ENCODE data around the gene SLIT3. TPM values are rescaled to one million over a fixed set of nuclear protein-coding genes. Genes with fewer than 3 reads are reported as not detected.

The SLIT3 gene
- total and polyA plus RNA-seq, 2 experiments from 2014 or later = 0.59 to 0.71 TPM

DNA sequence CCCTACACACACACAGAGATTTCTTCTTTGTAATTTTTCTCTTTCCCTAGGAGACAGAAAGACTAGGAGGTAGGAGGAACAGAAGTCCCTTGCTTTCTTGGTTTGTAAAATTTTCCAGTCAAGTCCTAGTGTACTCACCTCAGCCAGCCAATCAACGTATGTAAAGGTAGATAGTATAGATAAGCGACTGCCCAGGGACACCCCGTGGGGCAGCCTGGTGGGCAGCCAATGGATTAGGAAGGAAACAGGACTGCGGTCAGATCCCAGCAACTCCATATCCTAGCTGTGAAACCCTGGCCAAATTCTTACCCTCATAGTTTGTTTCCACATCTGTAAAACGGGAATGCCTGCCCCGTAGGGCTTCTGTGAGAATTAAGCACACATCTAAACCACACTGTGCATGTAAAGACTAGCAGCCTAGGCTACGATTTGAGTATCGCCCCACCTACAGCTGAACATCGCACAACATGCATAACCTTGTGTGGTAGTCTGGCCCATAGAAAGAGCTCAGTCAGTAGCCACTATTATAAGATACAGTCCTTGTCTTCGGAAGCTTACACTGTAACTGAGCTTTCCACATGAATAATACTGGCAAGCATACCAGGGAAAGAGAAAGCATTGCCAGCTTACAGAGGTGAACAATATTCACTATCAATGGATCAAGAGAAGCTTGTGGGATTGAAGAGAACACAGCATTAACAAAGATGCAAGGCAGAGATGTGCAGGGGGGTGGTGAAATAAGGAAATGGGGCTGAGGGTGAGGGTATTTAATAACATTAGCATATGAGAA is 368.3 kb downstream of the SLIT3 start:
- TF ChIP-seq, protein P1, sequence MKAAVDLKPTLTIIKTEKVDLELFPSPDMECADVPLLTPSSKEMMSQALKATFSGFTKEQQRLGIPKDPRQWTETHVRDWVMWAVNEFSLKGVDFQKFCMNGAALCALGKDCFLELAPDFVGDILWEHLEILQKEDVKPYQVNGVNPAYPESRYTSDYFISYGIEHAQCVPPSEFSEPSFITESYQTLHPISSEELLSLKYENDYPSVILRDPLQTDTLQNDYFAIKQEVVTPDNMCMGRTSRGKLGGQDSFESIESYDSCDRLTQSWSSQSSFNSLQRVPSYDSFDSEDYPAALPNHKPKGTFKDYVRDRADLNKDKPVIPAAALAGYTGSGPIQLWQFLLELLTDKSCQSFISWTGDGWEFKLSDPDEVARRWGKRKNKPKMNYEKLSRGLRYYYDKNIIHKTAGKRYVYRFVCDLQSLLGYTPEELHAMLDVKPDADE (IDR thresholded peaks at IDR 0.05) = no peak
- TF ChIP-seq ZNF331 (CRISPR knock-in tag; IDR thresholded peaks at IDR 0.05; ENCODE audit: low read depth) (no peak), POLR2AphosphoS5 (IDR thresholded peaks at IDR 0.05; ENCODE audit: low read depth) (no peak), CREB1 (CRISPR knock-in tag; IDR thresholded peaks at IDR 0.05; ENCODE audit: low read depth) (no peak), JUNB (IDR thresholded peaks at IDR 0.05; ENCODE audit: unreplicated experiment) (no peak), STAT1 (IDR thresholded peaks at IDR 0.05; ENCODE audit: unreplicated experiment) (no peak), NANOG (IDR thresholded peaks at IDR 0.05; ENCODE audit: borderline replicate concordance) (no peak), EZH2phosphoT487 (IDR thresholded peaks at IDR 0.05; ENCODE audit: unreplicated experiment) (no peak), ZNF114 (CRISPR knock-in tag; IDR thresholded peaks at IDR 0.05) (no peak), EZH2 (IDR thresholded peaks at IDR 0.05; ENCODE audit: low read depth, unreplicated experiment) (no peak)
- TF ChIP-seq, protein P2, sequence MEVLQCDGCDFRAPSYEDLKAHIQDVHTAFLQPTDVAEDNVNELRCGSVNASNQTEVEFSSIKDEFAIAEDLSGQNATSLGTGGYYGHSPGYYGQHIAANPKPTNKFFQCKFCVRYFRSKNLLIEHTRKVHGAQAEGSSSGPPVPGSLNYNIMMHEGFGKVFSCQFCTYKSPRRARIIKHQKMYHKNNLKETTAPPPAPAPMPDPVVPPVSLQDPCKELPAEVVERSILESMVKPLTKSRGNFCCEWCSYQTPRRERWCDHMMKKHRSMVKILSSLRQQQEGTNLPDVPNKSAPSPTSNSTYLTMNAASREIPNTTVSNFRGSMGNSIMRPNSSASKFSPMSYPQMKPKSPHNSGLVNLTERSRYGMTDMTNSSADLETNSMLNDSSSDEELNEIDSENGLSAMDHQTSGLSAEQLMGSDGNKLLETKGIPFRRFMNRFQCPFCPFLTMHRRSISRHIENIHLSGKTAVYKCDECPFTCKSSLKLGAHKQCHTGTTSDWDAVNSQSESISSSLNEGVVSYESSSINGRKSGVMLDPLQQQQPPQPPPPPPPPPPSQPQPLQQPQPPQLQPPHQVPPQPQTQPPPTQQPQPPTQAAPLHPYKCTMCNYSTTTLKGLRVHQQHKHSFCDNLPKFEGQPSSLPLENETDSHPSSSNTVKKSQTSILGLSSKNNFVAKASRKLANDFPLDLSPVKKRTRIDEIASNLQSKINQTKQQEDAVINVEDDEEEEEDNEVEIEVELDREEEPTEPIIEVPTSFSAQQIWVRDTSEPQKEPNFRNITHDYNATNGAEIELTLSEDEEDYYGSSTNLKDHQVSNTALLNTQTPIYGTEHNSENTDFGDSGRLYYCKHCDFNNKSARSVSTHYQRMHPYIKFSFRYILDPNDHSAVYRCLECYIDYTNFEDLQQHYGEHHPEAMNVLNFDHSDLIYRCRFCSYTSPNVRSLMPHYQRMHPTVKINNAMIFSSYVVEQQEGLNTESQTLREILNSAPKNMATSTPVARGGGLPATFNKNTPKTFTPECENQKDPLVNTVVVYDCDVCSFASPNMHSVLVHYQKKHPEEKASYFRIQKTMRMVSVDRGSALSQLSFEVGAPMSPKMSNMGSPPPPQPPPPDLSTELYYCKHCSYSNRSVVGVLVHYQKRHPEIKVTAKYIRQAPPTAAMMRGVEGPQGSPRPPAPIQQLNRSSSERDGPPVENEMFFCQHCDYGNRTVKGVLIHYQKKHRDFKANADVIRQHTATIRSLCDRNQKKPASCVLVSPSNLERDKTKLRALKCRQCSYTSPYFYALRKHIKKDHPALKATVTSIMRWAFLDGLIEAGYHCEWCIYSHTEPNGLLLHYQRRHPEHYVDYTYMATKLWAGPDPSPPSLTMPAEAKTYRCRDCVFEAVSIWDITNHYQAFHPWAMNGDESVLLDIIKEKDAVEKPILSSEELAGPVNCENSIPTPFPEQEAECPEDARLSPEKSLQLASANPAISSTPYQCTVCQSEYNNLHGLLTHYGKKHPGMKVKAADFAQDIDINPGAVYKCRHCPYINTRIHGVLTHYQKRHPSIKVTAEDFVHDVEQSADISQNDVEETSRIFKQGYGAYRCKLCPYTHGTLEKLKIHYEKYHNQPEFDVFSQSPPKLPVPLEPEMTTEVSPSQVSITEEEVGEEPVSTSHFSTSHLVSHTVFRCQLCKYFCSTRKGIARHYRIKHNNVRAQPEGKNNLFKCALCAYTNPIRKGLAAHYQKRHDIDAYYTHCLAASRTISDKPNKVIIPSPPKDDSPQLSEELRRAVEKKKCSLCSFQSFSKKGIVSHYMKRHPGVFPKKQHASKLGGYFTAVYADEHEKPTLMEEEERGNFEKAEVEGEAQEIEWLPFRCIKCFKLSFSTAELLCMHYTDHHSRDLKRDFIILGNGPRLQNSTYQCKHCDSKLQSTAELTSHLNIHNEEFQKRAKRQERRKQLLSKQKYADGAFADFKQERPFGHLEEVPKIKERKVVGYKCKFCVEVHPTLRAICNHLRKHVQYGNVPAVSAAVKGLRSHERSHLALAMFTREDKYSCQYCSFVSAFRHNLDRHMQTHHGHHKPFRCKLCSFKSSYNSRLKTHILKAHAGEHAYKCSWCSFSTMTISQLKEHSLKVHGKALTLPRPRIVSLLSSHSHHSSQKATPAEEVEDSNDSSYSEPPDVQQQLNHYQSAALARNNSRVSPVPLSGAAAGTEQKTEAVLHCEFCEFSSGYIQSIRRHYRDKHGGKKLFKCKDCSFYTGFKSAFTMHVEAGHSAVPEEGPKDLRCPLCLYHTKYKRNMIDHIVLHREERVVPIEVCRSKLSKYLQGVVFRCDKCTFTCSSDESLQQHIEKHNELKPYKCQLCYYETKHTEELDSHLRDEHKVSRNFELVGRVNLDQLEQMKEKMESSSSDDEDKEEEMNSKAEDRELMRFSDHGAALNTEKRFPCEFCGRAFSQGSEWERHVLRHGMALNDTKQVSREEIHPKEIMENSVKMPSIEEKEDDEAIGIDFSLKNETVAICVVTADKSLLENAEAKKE (CRISPR knock-in tag; IDR thresholded peaks at IDR 0.05) = no peak
- TF ChIP-seq, protein P3, sequence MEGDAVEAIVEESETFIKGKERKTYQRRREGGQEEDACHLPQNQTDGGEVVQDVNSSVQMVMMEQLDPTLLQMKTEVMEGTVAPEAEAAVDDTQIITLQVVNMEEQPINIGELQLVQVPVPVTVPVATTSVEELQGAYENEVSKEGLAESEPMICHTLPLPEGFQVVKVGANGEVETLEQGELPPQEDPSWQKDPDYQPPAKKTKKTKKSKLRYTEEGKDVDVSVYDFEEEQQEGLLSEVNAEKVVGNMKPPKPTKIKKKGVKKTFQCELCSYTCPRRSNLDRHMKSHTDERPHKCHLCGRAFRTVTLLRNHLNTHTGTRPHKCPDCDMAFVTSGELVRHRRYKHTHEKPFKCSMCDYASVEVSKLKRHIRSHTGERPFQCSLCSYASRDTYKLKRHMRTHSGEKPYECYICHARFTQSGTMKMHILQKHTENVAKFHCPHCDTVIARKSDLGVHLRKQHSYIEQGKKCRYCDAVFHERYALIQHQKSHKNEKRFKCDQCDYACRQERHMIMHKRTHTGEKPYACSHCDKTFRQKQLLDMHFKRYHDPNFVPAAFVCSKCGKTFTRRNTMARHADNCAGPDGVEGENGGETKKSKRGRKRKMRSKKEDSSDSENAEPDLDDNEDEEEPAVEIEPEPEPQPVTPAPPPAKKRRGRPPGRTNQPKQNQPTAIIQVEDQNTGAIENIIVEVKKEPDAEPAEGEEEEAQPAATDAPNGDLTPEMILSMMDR (conservative IDR thresholded peaks at IDR 0.05; ENCODE audit: low read depth in 2 of 2) = no peak
- TF ChIP-seq, protein P4, sequence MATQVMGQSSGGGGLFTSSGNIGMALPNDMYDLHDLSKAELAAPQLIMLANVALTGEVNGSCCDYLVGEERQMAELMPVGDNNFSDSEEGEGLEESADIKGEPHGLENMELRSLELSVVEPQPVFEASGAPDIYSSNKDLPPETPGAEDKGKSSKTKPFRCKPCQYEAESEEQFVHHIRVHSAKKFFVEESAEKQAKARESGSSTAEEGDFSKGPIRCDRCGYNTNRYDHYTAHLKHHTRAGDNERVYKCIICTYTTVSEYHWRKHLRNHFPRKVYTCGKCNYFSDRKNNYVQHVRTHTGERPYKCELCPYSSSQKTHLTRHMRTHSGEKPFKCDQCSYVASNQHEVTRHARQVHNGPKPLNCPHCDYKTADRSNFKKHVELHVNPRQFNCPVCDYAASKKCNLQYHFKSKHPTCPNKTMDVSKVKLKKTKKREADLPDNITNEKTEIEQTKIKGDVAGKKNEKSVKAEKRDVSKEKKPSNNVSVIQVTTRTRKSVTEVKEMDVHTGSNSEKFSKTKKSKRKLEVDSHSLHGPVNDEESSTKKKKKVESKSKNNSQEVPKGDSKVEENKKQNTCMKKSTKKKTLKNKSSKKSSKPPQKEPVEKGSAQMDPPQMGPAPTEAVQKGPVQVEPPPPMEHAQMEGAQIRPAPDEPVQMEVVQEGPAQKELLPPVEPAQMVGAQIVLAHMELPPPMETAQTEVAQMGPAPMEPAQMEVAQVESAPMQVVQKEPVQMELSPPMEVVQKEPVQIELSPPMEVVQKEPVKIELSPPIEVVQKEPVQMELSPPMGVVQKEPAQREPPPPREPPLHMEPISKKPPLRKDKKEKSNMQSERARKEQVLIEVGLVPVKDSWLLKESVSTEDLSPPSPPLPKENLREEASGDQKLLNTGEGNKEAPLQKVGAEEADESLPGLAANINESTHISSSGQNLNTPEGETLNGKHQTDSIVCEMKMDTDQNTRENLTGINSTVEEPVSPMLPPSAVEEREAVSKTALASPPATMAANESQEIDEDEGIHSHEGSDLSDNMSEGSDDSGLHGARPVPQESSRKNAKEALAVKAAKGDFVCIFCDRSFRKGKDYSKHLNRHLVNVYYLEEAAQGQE (IDR thresholded peaks at IDR 0.05; ENCODE audit: unreplicated experiment) = no peak
- Histone ChIP-seq H3K4me3 (no peak overlapping the region), H3F3A (replicated peaks; ENCODE audit: low read depth) (no peaks in the 10 kb centered on the region), H3K9me2 (ENCODE audit: insufficient read depth) (no peaks in the 10 kb centered on the region), H3K36me3 (ENCODE audit: insufficient read depth) (no peaks in the 10 kb centered on the region), H3K79me2 (replicated peaks; ENCODE audit: insufficient read depth) (no peaks in the 10 kb centered on the region), H2AFZ (peak overlapping the region; percentile 23; the same call in 1 of the 2 replicates), H3K4me2 (0 out of 2 replicates have a peak overlapping the region, but pooled peaks have one; percentile 11), H4K20me1 (replicated peaks; ENCODE audit: insufficient read depth) (no peaks in the 10 kb centered on the region), H3K27ac (ENCODE audit: low read depth) (no peak overlapping the region), H3K27me3 (ENCODE audit: insufficient read depth) (no peaks in the 10 kb centered on the region), H3K4me1 (ENCODE audit: insufficient read depth) (peaks cover 10% of the 10 kb centered on the region; the same call in 1 of the 2 replicates)
- Mint-ChIP-seq H3K27me3 (ENCODE audit: insufficient read depth, low read depth, poor library complexity) (no peaks in the 10 kb centered on the region), H3K4me3 (no peak overlapping the region), H3K36me3 (ENCODE audit: low read depth) (no peaks in the 10 kb centered on the region), H3K4me1 (peaks cover 12% of the 10 kb centered on the region), H3K27ac (no peak overlapping the region), H3K9me3 (no peaks in the 10 kb centered on the region; the same call in 2 of the 3 replicates)
- no peak for DNase-seq (ENCODE audit: low spot score)
- ATAC-seq = peak; percentile 66

Data from GM23338 (cell line).